Activated naive CD8-positive, alpha-beta T cell treated with anti-CD3 and anti-CD28 coated beads for 36 hours (primary cell): ENCODE data around the gene MERTK. TPM values are rescaled to one million over a fixed set of nuclear protein-coding genes. Genes with fewer than 3 reads are reported as not detected.
"Not testable (repeated sequence)": the region's sequence is repeated elsewhere in the genome, so short reads cannot be mapped to it uniquely, and the experiment has no call there.

ENCODE experiments used
- DNase-seq: peaks from one replicate; pipeline ENCODE4 v3.0.0; 2021
- H3K27ac Mint-ChIP-seq: one replicate; pipeline ENCODE4 v1.8.0; 2022; ENCODE audit warnings: mild to moderate bottlenecking, moderate library complexity, mixed read lengths
- H3K27me3 Mint-ChIP-seq: one replicate; pipeline ENCODE4 v1.8.0; 2022; ENCODE audit warnings: mild to moderate bottlenecking, mixed read lengths
- H3K36me3 Mint-ChIP-seq: one replicate; pipeline ENCODE4 v1.8.0; 2021; ENCODE audit warnings: mild to moderate bottlenecking, mixed read lengths
- H3K4me1 Mint-ChIP-seq: one replicate; pipeline ENCODE4 v1.8.0; 2021; ENCODE audit warnings: mixed read lengths
- H3K4me3 Mint-ChIP-seq: one replicate; pipeline ENCODE4 v1.8.0; 2022; ENCODE audit warnings: mild to moderate bottlenecking, moderate library complexity, mixed read lengths
- H3K9me3 Mint-ChIP-seq: one replicate; pipeline ENCODE4 v1.8.0; 2022; ENCODE audit warnings: mixed read lengths
- total RNA-seq, 2 experiments: library from RNA; stranded (reverse); gene quantifications; one replicate each; pipeline ENCODE4 v1.2.3, GENCODE V29; 2021

MERTK gene
- total RNA-seq, 2 experiments from 2014 or later, result 0.33 to 0.44 TPM

DNA sequence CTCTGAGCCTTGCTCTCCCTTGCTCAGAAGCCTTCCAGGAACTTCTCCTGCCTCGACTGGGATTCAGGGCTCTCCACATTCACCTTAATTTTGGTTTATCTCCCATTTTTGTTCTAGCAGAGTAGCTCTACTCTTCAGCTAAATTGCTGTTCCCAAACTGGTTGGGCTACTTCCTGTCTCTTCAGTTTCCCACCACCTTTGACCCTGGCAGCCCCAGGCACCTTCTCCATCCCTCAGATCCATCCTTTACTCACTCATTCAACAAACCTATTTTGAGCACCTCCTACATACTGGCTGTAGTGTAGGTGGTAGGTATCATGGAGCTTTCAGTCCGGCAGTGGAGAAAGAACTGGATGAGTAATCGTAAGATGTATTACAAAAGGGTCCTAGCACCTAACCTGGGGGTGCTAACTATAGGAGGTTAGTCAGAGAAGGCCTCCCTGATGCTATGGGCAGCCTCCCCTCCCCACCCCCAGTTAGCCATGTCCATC lies 26.3 kb downstream of the MERTK start:
- H3K4me3 Mint-ChIP-seq, result no peak overlapping the region
- H3K27ac Mint-ChIP-seq, result no peak overlapping the region
- DNase-seq, result no peak
- no peaks in the 10 kb centered on the region for H3K36me3 Mint-ChIP-seq
- no peaks in the 10 kb centered on the region for H3K9me3 Mint-ChIP-seq
- no peaks in the 10 kb centered on the region for H3K4me1 Mint-ChIP-seq
- H3K27me3 Mint-ChIP-seq, result no peaks in the 10 kb centered on the region

DNA sequence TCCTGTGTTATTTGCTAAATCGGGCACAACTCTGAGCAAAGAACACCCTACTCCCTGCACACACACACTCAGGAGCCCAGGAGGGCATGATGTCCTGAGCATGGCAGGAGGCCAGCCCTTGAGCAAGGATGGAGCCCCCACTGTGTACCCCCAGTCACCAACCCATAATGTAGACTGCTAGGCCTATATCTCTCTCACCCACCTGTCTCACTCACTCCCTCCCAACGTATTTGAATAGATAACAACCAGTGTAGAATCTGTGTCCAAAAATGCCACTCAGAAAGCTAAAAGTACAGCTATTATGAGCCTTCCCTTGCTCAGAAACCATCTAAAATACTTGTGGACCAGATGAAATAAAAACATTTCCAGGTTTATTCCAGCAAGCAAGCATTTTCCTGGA lies 29.3 kb downstream of the MERTK start:
- H3K4me1 Mint-ChIP-seq, result peaks cover 13% of the 10 kb centered on the region
- no peaks in the 10 kb centered on the region for H3K9me3 Mint-ChIP-seq
- H3K36me3 Mint-ChIP-seq, result no peaks in the 10 kb centered on the region
- no peak for DNase-seq
- no peak overlapping the region for H3K4me3 Mint-ChIP-seq
- peaks cover 6% of the 10 kb centered on the region for H3K27me3 Mint-ChIP-seq
- H3K27ac Mint-ChIP-seq, result no peak overlapping the region

DNA sequence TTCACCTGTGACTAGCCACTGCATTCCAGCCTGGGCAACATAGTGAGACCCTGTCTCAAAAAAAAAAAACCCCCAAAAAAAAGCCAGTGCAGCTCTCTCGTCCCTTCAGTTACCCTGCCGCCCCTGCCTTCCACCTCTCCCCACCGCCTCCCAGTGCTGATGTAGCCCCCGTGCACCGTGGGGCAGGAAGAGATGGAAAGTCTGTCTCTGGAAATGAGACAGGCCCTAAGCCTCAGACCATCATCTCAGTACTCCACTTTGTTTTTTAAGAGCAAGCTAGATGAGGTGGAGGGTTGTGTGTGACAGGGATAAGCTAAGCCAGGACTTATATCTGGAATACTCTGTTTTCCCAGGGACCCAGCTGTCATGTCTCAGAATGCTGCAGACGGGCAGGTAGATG lies 32.0 kb downstream of the MERTK start:
- no peaks in the 10 kb centered on the region for H3K36me3 Mint-ChIP-seq
- no peak for DNase-seq

DNA sequence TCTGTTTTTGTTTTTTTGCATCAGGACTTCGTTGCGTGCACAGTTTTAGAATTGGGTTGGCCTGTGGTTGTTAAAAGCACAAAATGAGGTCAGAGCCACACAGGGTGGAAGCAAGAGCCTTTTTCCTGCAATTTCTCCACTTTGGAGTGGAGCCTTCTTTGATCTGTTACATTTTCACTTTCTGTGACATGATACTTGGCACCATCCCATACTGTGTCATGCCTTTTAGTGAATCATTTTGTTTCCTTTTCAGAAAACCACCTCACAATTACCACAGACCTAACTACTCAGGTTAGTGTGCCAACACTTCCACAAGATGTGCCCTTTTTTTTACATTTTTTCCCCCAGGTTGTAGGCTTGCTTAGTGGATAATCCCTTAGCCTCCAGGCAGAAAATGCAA lies 32.5 kb downstream of the MERTK start:
- Mint-ChIP-seq H3K27ac (peak overlapping the region; percentile 68), H3K36me3 (no peaks in the 10 kb centered on the region)

More for the DNA sequence above, 32.0 kb downstream of the MERTK start:
- H3K27me3 Mint-ChIP-seq, result peaks cover 15% of the 10 kb centered on the region
- H3K9me3 Mint-ChIP-seq, result peaks cover 1% of the 10 kb centered on the region
- no peak overlapping the region for H3K27ac Mint-ChIP-seq
- peaks cover 13% of the 10 kb centered on the region for H3K4me1 Mint-ChIP-seq
- H3K4me3 Mint-ChIP-seq, result no peak overlapping the region

DNA sequence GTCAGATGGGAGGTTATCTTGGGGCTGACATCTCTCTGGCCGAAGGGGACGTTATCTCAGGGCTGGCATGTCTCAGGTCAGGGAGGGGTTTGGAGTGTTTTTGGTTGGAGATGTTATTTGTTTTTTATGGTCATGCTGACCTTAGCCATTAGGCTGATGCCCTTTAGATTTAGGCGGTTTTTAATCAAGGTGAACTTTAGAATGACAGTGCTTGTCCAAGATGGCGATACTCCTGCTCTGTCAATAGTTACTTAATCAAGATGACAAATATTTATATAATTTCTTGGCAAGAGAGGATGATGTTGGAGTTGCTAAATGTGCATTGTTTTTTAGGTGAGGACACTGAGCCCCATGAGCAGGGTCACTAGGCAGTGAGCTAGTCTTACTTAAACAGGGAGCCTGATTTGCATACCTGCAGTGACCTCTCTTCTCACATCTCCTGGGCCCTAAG lies 34.5 kb downstream of the MERTK start:
- DNase-seq, result no peak
- Mint-ChIP-seq H3K27me3 (peaks cover 15% of the 10 kb centered on the region), H3K4me1 (peaks cover 13% of the 10 kb centered on the region), H3K36me3 (no peaks in the 10 kb centered on the region), H3K27ac (no peak overlapping the region), H3K4me3 (no peak overlapping the region), H3K9me3 (peaks cover 1% of the 10 kb centered on the region)

More for the DNA sequence above, 32.5 kb downstream of the MERTK start:
- Mint-ChIP-seq H3K4me3 (no peak overlapping the region), H3K9me3 (peaks cover 1% of the 10 kb centered on the region), H3K4me1 (peaks cover 13% of the 10 kb centered on the region), H3K27me3 (peaks cover 15% of the 10 kb centered on the region)
- peak; percentile 9 for DNase-seq

DNA sequence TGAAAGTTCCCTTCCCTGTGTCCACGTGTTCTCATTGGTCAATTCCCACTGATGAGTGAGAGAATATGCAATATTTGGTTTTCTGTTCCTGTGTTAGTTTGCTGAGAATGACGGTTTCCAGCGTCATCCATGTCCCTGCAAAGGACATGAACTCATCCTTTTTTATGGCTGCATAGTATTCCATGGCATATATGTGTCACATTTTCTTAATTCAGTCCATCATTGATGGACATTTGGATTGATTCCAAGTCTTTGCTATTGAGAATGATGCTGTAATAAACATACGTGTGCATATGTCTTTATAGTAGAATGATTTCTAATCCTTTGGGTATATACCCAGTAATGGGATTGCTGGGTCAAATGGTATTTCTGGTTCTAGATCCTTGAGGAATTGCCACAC lies 35.5 kb downstream of the MERTK start:
- H3K4me1 Mint-ChIP-seq, result peaks cover 13% of the 10 kb centered on the region
- H3K9me3 Mint-ChIP-seq, H3K36me3 Mint-ChIP-seq, H3K27ac Mint-ChIP-seq, DNase-seq, H3K4me3 Mint-ChIP-seq: not testable (repeated sequence)
- peaks cover 15% of the 10 kb centered on the region for H3K27me3 Mint-ChIP-seq

DNA sequence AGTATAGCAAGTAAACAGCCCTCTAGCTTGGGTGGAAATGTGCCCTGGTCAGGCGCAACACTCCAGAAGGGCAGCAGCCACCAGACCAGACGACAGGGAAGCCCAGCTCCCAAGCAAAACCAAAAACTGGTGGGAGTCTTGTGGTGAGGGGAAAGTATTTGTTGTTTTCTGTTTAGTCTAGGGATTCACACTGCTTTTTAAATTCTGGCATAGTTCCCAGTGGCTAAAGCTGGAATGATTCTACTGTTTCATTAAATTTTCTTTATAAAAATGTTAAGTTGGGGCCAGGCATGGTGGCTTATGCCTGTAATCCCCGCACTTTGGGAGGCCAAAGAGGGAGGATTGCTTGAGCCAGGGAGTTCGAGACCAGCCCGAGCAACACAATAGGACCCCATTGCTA lies 38.5 kb downstream of the MERTK start:
- Mint-ChIP-seq H3K9me3 (peaks cover 1% of the 10 kb centered on the region), H3K4me1 (no peaks in the 10 kb centered on the region), H3K4me3 (no peak overlapping the region), H3K36me3 (no peaks in the 10 kb centered on the region), H3K27me3 (peaks cover 32% of the 10 kb centered on the region), H3K27ac (no peak overlapping the region)
- no peak for DNase-seq

DNA sequence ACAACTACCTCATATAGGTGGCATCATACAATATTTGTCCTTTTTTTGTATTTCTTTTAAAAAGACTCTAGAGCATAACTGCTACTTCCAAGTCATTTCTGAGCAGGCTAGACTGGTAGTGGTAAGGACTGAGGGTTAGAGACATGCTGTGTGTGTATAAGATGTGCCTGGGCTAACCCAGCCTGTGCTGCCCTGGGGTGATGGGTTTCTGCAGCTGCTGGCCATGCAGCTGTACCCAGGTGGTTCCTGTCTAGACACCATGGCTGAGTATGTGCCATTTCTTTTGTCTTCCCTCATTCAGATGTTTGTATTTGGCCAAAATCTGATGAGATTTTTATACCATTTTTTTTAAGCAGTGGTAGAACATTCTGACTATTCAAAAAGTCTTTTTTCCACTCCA lies 40.0 kb downstream of the MERTK start:
- no peaks in the 10 kb centered on the region for H3K4me1 Mint-ChIP-seq
- no peak overlapping the region for H3K27ac Mint-ChIP-seq
- no peak for DNase-seq
- H3K27me3 Mint-ChIP-seq, result peaks cover 24% of the 10 kb centered on the region
- H3K36me3 Mint-ChIP-seq, result no peaks in the 10 kb centered on the region
- H3K4me3 Mint-ChIP-seq, result no peak overlapping the region
- peaks cover 1% of the 10 kb centered on the region for H3K9me3 Mint-ChIP-seq

DNA sequence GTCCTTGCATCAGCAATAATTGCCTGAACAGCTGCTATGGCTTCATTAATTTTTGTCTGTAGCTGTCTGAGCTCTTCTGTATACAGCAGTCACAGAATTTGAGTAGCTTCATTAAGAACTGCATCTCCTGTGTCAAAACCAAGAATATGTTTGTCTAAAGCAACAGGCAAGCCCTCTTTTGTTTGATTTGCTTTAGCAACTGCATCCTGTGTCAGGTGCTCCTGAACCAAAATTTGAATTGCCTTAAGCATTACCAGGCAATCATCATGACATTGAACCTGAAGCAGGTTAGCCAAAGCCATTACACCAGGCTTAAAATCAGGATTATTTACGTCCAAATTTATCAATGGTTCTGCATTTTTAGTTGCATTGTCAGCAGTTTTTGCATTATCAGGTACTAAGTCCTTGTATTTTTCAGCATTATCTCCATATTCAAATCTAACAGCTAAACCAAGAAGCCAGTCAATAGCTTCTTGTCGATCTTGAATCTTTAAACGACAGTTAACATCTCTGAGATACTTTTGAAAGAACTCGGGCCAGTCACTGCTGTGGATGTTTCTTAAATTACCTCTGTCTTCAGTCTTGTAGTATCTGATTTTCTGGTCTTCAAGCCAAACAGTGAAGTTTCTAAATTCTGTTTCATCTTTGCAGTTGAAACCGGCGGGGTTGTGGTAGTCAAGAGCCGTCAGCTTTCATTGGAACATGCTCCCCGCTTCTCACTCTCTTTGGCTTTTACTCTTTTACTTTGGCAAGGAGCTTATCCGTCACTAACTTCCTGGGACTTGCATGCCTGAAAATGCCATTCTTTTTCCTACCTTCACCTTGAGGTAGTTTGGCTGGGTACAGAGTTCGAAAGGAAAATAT lies 42.2 kb downstream of the MERTK start:
- DNase-seq, result no peak
- H3K27me3 Mint-ChIP-seq, result peaks cover 16% of the 10 kb centered on the region
- no peak overlapping the region for H3K27ac Mint-ChIP-seq
- H3K4me1 Mint-ChIP-seq, result no peaks in the 10 kb centered on the region
- H3K9me3 Mint-ChIP-seq, result no peaks in the 10 kb centered on the region
- no peak overlapping the region for H3K4me3 Mint-ChIP-seq
- no peaks in the 10 kb centered on the region for H3K36me3 Mint-ChIP-seq

DNA sequence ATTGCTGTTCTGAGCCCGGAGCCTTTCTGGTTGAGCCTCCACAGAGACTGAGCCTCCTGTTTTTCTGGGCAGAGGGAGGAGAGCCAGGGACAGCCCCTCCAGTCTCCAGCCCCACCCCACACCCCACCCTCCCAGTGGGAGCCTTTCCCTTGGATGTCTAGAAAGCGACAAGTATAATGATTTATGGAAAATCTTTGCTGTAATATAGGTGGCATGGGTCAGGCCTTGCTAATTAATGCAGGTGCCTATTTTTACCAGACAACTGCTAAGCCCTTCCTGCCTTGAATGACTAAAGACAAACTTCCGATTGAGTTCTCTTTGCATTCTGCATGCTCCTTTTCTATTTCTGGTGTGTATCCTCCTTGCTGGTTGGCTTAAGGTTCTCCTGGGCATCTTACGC lies 43.1 kb downstream of the MERTK start:
- no peaks in the 10 kb centered on the region for H3K4me1 Mint-ChIP-seq
- no peak overlapping the region for H3K4me3 Mint-ChIP-seq
- H3K27ac Mint-ChIP-seq, result no peak overlapping the region
- no peak for DNase-seq
- peaks cover 16% of the 10 kb centered on the region for H3K27me3 Mint-ChIP-seq
- H3K9me3 Mint-ChIP-seq, result no peaks in the 10 kb centered on the region
- H3K36me3 Mint-ChIP-seq, result no peaks in the 10 kb centered on the region

DNA sequence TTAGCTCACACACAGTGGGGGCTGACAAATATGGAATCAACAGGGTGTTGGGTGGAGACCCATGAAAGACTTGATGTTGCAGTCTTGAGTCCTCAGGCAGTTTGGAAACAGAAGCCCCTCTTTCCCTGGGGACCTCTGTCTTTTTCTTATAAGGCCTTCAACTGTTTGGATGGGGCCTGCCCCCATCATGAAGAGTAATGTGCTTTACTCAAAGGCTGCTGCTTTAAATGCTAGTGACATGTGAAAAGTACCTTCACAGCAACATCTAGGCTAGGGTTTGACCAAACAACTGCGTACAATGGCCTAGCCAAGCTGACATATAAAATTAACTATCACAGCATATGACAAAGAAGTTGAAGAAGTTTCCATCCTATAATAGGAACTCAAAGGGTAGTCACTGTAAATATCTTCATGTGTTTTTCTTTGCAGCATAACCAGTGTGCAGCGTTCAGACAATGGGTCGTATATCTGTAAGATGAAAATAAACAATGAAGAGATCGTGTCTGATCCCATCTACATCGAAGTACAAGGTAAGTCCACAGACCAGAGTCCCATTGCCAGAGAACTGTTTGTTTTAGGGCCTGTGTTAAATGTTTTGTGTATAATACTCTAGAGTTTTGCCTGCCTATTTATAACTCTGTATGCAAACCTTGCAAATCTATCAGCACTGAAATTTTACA lies 46.3 kb downstream of the MERTK start:
- H3K4me1 Mint-ChIP-seq, result no peaks in the 10 kb centered on the region
- H3K36me3 Mint-ChIP-seq, result no peaks in the 10 kb centered on the region
- DNase-seq, result no peak
- no peak overlapping the region for H3K4me3 Mint-ChIP-seq
- peaks cover 16% of the 10 kb centered on the region for H3K27me3 Mint-ChIP-seq
- no peaks in the 10 kb centered on the region for H3K9me3 Mint-ChIP-seq
- no peak overlapping the region for H3K27ac Mint-ChIP-seq

DNA sequence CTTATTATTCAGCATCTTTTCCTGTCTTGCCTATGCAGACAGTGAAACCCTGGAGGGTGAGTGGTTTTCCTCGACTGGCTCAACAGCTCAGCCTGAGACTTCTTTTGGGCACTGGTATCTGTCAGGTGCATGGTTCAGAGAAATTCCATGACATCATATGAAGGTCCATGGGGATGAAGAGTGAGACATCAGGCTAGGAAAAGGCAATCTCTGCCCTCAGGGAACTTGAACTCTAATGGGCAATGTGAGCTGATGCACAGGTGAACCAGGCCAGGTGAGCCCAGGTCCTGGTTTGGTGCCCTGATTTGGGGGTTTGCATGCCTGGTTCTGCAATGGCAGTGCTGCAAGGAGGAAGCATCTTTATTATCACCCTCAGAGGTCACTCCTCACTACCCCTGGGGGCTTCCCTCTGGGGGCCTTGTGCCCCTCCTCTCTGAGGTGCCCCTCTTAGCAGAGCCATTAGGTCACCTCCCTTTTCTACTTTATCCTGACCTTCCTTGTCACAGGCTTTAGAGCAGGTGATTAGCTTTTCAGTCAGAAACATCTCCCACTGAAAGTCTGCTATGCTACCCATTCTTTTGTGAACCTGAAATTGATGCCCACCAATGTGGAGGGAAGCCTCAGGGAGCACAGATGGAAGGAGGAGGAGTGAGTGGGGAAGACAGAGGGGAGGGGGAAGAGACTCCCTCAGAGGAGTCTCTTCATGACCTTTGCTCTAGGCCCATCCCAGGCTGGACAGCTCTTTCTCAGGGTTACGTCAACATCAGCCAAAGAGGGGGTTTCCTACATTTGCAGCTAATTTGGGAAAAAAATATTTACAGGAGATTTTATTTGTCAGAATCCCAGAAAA lies 47.3 kb downstream of the MERTK start:
- DNase-seq, result no peak
- Mint-ChIP-seq H3K27ac (no peak overlapping the region), H3K27me3 (peaks cover 11% of the 10 kb centered on the region), H3K4me1 (no peaks in the 10 kb centered on the region), H3K9me3 (no peaks in the 10 kb centered on the region), H3K4me3 (no peak overlapping the region), H3K36me3 (no peaks in the 10 kb centered on the region)

DNA sequence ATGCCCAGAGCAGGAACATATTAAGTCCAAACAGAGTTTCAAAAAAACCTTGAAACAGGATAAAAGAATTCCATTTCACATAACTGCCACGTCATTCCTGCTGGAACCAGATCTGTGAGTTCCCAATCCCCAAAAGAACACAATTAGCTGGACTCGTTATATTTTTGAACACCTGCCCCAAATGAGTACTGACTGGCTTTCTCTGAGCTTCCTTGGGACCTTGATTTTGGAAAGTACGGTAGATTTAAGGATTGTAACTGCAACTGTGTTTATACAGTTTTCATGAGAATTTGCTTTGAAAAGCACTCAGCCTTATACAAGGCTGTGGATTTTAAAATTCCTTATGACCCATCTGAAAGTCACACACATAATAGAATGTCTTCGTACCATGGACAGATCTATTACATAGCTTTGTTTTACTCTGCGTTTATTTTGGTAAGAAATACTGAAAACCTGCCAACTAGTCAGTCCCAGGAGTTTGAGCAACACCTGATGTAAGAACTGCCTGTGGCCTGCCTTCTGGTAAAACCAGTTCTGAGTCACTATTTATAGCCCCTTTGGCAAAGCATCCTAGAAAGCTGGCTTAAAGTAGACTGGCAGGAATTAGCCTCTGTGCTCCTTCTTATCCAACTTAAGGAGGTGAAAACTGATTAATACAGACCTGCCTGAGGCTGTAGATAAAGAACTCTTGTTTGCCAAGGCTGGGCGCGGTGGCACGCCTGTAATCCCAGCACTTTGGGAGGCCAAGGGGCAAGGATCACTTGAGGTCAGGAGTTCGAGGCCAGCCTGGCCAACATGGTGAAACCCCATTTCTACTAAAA lies 48.1 kb downstream of the MERTK start:
- DNase-seq, result no peak
- H3K4me3 Mint-ChIP-seq, result no peak overlapping the region
- H3K27me3 Mint-ChIP-seq, result peaks cover 4% of the 10 kb centered on the region
- H3K36me3 Mint-ChIP-seq, result no peaks in the 10 kb centered on the region
- no peaks in the 10 kb centered on the region for H3K9me3 Mint-ChIP-seq
- H3K4me1 Mint-ChIP-seq, result no peaks in the 10 kb centered on the region
- no peak overlapping the region for H3K27ac Mint-ChIP-seq

DNA sequence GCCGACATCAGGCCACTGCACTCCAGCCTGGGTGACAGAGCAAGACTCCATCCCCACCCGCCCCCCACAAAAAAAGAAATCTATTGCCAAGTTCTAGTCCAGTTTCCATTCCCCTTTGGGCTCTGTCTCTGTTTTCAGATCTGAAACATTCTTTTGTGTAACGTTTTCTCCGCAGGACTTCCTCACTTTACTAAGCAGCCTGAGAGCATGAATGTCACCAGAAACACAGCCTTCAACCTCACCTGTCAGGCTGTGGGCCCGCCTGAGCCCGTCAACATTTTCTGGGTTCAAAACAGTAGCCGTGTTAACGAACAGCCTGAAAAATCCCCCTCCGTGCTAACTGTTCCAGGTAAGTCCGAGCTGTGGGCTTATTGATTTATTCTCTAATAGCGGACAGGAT lies 48.8 kb downstream of the MERTK start:
- no peaks in the 10 kb centered on the region for H3K9me3 Mint-ChIP-seq
- H3K36me3 Mint-ChIP-seq, result no peaks in the 10 kb centered on the region
- no peaks in the 10 kb centered on the region for H3K27me3 Mint-ChIP-seq
- DNase-seq, result no peak
- H3K27ac Mint-ChIP-seq, result no peak overlapping the region
- H3K4me3 Mint-ChIP-seq, result no peak overlapping the region
- H3K4me1 Mint-ChIP-seq, result no peaks in the 10 kb centered on the region
